Stimulated activated CD8-positive, alpha-beta memory T cell treated with anti-CD3 and anti-CD28 coated beads, Interleukin-7, amount 100 ng/mL, for 48 hours (primary cell): ENCODE results near the gene ACTL6A.
"Not testable (repeated sequence)": the region's sequence is repeated elsewhere in the genome, so short reads cannot be mapped to it uniquely, and the experiment has no call there.

Source experiments
- DNase-seq, 2 donors: peaks; one replicate each; pipeline ENCODE4 v3.0.0-alpha.2; 2020; ENCODE audit warnings: low read depth in 1 of 2; ENCODE audit errors: extremely low read depth in 1 of 2

Gene ACTL6A

DNA sequence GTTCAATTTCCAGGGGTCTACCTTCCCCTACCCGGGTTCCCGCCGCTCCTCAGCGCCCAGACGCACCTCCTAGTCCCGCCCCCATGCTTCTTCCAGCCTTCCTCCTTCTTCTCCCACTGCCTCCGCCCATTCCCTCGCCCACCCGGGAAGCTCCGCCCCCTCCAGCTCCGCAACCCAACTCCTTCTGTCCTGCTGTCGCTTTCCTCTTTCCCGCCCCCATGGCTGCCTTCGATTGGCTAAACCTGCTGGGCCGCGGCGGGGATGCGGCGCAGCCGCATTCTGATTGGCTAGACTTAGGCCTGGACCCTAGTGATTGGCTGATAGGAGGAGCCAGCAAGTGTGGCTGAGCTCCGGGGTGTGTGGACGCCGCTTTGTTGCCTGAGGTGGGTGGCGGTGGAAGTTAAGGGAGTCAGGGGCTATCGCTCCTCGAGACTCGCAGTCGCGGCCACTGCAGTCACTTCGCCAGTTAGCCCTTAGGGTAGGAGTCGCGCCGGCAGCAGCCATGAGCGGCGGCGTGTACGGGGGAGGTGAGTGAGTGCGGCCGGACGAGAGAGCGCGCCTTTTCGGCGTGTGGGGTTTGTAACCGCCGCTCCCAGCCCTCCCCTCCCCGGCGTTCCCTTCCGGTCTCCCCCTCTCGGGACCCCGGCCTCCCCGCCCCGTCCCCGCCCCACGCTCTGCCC is at the start of gene ACTL6A:
TSS of gene ACTL6A (plus strand) at position 336 of the 680 bp plus-strand sequence. CDS start at position 503, 167 bp downstream.
- DNase-seq = peak; percentile 98 to 100

DNA sequence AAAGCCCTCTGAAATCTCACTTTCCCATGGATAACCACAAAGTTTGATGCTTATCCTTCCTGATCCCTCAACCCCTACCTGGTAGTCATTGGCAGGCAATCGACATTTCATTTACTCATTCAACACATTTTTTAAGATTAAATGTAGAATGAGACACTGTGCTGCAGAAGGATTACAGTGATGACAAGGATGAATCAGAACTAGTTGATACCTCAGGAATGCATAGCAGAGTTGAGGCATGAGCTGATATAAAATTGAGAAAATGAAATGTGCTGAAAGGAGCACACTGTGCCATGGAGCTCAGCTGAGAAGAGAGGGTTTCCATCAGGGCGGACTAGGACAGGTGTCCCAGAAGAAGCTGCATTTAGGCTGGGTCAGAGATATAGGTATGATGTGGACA is 48.9 kb upstream of the ACTL6A start:
- no peak for DNase-seq

DNA sequence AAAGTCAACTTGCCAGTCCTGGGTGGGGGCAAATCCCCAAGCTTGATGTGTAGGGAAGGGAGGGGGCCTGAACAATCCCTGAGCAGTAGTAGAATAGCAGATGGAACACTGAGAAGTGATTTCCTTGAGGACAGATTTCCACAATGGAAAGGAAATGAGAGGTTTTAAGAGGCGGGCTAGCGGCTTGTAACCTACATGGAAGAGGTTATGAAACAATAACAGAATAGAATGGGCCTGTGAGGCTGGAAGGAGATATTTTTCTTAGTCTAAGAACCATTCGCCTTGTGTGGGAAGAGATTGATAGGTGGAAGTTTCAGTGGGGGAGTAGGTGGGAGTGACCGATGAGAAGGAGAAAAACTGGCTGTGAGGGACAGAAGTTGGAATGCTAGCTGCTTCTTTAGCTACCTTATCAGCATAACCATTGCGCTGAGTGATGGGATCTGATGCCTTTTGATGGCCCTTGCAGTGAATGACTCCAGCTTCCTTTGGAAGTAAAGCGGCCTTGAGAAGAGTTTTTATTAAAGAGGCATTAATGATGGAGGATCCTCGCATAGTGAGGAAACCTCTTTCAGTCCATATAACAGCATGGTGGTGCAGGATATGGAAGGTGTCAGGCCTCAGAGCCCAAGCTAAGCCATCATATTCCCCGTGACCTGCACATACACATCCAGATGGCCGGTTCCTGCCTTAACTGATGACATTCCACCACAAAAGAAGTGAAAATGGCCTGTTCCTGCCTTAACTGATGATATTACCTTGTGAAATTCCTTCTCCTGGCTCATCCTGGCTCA is 46.1 kb upstream of the ACTL6A start:
- DNase-seq = not testable (repeated sequence)

DNA sequence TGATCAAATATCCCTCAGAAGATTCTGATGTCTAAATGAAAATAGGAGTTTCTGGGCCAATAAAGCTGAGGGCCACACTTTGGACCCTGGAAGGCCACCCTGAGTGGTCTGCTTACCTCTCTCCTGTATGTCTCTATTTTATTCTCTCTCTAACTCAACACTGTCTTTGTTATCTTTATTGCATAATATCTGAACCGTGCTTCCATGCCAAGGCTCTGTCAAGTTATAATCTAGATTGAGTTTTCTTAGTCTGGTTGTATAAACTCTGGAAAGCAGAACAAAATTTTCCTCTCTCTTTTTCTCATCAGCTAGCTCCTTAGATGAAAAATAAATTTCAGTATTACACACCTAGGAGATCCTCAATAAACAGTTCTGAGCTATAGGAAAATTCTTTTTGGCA is 36.2 kb upstream of the ACTL6A start:
- DNase-seq = no peak

DNA sequence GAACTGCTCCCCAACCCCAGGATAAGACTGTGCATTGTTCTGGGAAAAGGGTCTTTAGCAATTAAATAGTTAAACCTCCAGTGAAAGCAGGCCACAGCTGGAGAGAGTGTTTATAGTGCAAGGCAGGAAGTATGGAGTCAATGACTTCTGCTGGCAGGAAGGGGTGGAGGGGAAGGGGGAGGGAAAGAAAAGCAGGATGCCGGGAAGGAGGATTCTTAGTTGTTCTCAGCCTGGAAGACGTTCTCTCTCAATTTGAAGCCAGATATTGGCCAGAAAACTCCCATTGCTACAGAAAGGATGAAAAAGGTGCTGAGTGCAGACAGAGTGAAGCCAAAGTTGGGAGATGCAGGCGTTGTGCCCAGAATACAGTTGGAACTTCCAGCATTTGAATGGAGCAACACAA is 35.7 kb upstream of the ACTL6A start:
- no peak for DNase-seq

DNA sequence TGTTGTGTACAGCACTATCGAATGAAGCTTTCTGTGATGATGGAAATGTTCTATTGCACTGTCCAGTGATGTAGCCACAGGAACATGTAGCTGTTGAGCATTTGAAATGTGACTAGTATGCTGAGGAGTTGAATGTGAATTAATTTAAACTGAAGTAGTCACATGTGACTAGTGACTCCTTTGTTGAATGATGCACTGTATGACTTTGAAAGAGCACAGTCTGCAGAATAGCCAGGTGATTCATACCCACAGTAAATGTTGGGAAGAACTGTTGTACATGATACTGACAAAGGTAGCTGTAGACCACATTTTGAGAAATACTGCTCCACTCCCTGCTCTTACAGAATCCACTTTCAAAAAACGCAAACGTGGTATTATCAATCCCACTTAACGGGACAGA is 34.0 kb upstream of the ACTL6A start:
- DNase-seq = no peak

DNA sequence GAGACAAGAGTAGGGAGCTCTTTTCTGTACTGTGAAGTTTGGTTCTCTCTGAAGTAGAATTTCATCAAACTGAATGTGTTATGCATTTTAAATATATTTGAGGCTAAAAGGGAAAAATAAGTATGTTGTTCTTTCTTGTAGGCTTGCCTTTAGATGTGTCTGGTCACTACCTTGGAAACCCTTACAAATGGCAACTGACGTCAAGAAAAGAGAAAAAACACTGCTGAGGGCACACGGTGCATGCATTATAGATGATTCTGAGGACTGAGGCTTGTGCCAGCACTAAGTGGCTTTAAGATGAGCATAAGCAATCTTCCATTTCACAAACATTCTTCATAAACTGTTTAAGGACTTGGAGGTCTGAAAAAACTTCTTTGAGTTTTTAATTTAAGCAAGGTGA is 31.1 kb upstream of the ACTL6A start:
- no peak for DNase-seq

DNA sequence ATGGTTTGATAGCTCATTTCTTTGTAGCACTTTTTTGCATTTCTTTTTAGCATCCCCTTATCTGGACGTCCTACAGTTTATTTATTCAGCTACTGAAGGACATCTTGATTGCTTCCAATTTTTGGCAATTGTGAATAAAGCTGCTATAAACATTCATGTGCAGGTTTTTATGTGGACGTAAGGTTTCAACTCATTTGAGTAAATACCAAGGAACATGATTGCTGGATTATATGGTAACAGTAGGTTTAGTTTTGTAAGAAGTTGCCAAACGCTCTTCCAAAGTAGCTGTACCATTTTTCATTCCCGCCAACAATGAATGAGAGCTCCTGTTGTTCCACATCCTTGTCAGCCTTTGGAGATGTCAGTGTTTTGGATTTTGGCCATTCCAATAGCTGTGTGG is 29.5 kb upstream of the ACTL6A start:
- DNase-seq = no peak

DNA sequence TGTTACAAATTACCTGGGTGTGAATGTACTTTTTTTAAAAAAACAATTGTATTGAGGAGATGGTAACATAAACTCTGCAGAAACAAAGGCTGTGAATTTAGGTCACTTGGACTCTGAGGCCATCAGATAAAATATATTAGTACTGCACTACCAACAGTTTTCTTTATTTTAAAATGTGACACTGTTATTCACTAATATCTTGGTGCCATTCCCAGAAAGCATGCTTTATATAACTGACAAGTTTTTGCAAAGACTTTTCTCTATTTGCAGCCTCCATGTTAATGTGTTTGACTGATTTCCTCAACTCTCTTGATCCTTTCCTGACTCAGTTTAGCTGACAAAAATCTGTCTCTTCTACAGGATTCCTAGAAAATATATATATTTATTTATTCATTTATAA is 26.5 kb upstream of the ACTL6A start:
- no peak for DNase-seq

DNA sequence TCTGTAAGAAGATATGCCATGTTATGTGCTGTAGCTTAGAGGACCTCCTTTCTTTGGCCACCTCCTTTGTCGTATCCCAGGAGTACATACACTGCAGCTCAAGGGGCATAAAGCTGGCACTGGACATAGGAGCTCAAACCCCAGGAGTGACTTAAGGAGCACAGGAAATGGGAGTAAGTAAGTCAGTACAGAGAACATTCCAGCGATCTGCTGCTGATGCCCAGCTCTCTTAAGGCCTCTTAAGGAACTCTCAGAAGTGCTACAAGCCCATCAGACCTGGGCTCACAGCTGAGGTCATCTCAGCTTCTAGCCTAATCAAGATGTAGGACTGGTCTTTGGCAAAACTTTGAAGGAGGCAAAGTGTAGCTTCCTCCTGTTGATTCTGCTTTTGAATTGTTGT is 21.6 kb upstream of the ACTL6A start:
- no peak for DNase-seq

DNA sequence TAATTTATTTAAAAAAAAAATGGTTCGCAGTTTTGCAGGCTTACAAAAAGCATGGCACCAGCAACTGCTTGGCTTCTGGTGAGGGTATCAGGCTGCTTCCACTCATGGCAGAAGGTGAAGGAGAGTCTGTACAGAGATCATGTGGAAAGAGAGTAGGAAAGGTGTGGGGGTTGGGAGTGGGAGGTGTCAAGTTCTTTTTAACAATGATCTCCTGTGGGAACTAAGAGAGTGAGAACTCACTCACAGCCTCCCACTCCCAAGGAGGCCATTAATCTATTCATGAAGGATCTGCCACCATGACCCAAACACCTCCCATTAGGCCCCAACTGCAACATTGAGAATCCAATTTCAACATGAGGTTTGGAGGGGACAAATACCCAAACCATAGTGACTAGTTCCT is 21.1 kb upstream of the ACTL6A start:
- no peak for DNase-seq

DNA sequence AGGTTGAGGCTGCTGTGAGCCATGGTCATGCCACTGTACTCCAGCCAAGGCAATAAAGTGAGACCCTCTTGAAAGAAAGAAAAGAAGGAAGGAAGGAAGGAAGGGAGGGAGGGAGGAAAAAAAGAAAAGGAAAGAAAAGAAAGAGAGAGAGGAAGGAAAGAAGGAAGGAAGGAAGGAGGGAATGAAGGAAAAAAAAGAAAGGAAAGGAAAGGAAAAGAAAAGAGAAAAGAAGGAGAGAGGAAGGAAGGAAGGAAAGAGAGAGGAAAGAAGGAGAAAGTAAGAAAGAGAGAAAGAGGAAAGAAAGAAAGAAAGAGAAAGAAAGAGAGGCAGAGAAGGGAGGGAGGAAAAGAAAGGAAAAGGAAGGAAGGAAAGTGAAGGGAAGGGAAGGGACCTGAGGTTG is 20.4 kb upstream of the ACTL6A start:
- no peak for DNase-seq

DNA sequence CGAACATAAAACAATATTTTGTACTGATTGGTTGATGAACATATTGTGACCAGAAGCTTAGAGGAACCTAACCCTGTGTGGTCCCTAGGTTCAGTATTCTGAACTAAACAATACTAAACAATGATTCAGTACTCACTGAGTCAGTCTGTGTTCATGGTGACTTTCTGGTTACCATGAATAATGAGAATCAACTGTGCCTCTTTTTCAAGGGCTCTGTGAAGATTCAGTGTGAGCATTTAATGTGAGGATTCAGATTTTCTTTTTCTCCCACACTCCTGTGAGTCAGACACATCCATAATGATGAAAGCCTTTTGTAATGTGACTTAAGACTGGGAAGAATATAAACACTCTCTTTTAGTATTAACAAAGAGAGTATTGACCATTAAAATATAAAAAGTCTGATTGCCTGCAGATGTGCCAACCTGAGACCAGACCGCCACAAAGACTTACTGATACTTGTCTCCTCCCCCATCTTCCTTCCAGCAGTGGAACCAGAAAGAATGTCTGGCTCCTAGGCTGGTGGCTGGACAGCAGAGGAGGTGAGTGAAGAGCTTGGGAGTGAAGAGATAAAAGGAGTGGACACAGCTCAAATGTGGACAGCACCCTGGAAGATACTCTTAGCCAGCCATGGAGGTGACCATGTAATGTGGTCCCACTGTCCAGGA is 17.6 kb upstream of the ACTL6A start:
- no peak for DNase-seq

DNA sequence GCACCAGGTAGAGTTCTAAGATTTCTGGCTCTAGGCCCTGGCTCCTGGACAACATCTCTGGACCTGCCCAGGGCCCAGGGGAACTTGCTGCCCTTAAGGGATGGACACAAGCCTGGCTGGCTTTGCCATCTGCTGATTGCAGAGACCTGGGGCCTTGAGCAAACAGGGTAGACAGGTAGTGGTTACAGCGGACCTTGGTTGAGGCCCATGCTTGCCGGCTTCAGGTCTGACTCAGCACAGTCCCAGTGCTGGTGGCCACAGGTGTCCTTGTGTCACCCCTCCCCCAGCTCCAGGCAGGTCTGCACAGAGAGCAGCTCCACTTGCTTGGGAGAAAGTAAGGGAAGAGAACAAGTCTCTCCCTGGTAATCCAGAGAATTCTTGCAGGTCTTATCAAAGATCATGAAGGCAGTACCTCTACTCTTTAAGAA is 15.9 kb upstream of the ACTL6A start:
- DNase-seq = no peak

DNA sequence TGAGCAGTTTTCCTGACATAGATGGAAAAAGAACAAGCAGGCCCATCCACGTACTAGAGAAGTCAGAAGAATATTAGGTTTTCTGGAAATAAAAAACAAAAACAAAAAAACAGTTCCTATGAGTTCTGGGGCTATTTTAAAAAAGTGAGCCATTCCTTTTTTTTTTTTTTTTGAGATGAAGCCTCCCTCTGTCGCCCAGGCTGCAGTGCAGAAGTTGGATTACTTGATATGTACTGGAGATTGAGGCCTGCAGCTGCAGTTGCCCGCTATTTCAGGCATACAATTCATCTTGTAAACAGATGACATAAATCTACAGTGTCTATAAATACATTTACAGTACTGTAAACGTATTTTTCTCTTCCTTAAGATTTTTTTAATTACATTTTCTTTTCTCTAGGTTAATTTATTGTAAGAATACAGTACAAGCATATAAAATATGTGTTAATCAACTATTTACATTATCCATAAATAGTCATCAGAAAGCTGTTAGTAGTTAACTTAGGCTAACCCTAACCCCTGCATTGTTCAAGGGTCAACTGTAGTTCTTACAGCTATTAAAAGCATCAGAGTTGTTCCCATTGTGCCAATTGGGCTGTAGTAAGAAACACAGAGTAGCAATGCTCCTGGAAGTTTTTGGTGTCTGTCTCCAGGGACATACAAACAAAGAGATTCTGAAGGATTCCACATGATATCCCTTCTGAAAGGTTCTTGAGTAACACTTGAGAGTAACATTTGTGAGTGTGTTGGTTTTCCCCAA is 11.2 kb upstream of the ACTL6A start:
- no peak for DNase-seq

DNA sequence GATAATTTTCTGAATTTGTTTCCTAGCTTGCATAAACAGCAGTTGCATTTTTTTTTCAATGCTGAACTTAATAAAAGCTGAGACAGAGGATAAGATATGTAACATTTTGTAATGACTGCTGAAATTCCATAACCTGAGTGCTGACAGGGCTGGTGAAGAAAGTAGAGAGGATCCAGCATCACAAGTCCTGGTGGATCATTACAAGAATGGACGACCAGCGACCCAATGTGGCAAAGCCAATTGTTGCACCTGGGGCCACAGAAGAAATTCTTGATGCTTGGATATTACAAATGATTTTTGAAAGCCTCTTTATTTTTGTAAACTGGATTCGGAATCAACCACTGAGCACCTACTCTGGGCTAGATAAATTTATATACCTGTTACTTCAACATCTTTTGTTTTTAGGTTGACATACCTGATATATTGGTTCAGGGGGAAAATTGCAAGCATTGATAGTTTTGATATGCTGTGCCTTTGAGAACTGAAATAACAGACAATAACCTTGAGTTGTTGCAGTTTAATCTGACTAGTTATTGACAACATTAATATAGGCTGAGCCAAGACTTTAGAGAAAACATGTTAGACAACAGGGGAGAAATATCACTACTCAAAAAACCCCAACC is 3.9 kb upstream of the ACTL6A start:
- DNase-seq = peak; percentile 15 to 19

DNA sequence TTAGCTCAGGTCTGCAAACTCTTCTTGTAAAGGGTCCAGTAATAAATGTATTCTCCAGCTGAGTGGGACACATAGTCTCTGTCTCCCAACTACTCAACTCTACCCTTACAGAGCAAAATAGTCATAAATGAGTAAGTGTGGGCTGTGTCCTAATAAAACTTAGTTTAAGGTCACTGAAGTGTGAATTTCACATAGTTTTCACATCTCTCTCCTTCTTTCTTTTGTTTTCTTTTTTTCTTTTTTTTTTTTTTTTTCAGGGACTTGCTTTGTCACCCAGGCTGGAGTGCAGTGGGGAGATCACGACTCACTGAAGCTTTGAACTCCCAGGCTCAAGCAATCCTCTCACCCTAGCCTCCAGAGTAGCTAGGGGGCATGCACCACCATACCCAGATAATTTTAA is 1.9 kb upstream of the ACTL6A start:
- no peak for DNase-seq

DNA sequence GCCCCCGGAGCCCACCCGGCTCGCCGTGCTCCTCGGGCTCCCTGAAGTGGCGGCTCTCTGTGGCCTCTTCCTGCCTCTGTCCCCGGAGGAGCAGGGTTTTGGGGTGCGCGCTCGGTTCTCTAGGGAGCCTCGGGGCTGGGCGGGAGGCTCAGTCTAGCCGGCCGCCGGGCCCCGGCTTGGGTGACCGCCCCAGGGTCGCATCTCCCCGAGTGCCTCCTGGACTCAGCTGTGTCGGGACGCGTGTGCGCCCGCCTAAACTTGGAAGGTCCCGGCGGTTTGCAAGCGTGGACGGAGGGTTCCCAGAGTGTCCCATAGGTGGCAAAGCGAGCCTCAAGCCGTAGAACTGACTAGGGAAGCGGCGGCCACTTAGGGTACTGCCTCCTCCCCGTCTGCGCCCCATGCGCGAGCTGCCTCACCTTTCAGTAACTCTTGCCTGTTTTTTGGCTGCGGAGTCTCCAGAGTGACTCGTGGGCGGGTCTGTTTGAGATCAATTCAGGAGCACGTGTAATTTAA is 601 bp downstream of the ACTL6A start:
- DNase-seq = peak; percentile 40 to 65

DNA sequence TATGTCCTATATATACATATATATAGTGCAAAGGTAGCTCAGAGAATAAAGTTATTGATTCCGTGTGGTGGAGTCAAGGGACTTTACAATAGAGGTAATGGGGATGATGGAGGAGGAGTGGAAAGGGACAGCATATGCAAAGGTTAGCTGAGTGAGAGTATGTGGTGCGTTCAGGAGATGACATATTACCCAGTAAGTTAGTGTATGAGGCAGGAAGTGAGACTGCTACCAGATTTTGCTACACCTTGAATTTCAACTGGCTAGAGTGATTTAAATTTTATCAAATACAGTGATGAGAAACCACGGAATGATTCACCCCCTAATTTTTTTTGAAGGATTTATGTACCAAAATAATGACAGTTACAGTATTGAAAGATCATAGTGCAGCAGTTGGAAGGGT is 2.8 kb downstream of the ACTL6A start:
- no peak for DNase-seq

DNA sequence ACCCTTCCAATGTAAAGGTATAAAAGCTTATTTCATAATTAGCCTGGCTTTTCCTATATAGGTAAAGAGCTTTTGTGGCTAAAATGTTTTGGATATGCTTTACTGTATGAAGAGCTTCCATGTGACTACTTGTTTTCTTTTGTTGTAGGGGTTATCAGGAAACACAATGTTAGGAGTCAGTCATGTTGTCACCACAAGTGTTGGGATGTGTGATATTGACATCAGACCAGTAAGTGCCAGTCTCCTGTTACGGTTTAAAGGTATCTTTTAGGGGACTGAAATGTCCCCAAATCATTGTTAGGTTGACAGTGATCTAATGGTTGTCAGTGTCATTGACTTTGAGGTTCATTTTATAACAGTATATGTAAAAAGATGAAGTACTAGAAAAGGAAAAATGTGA is 18.3 kb downstream of the ACTL6A start:
- no peak for DNase-seq

DNA sequence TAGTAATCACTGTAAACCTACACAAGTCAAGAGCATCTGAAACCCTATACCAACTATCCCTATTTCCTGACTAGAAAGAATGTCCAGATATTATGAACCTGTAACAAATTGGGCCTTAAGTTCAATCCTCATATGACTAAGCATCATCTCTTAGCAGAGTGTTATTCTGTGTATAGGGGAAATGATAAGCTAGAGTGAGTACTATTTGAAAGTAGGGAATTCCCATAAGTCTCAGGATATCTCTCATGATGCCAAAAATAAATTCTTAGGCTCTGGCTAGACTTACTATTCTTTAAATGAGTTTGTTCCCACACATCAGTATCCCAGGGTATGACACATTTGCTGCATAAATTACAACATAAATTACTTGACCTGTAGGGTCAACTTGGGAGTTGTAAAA is 26.4 kb downstream of the ACTL6A start:
- no peak for DNase-seq
